Stimulated activated CD4-positive, alpha-beta T cell treated with anti-CD3 and anti-CD28 coated beads, TNF-alpha, amount 100 ng/mL, for 48 hours (primary cell): ENCODE results near the gene ADAM12.

ENCODE experiments used
- DNase-seq, 3 donors: peaks; one replicate each; pipeline ENCODE4 v3.0.0-alpha.2; 2020; ENCODE audit warnings: low read depth in 3 of 3

ADAM12 gene

GRCh38 chr10:126083009-126083408, 305.3 kb downstream of the ADAM12 start:
- no peak for DNase-seq

- DNase-seq, result no peak
Measured at GRCh38 chr10:126081841-126082466, 306.3 kb downstream of the ADAM12 start.

GRCh38 chr10:126080879-126081411, 307.3 kb downstream of the ADAM12 start:
- no peak for DNase-seq

- no peak for DNase-seq
Measured at GRCh38 chr10:126080291-126080825, 307.9 kb downstream of the ADAM12 start.

GRCh38 chr10:126075009-126075408, 313.3 kb downstream of the ADAM12 start:
- DNase-seq, result no peak

- no peak for DNase-seq
Measured at GRCh38 chr10:126074291-126074690, 314.0 kb downstream of the ADAM12 start.

- DNase-seq, result no peak
Measured at GRCh38 chr10:126073606-126074005, 314.7 kb downstream of the ADAM12 start.

GRCh38 chr10:126072622-126073021, 315.7 kb downstream of the ADAM12 start:
- DNase-seq, result no peak

GRCh38 chr10:126070476-126071215, 317.6 kb downstream of the ADAM12 start:
- no peak for DNase-seq

- DNase-seq, result no peak
Measured at GRCh38 chr10:126068322-126068721, 320.0 kb downstream of the ADAM12 start.

GRCh38 chr10:126066456-126066855, 321.8 kb downstream of the ADAM12 start:
- no peak for DNase-seq

- DNase-seq, result no peak
Measured at GRCh38 chr10:126065751-126066377, 322.4 kb downstream of the ADAM12 start.

- no peak for DNase-seq
Measured at GRCh38 chr10:126064512-126064911, 323.8 kb downstream of the ADAM12 start.

GRCh38 chr10:126063353-126063791, 324.9 kb downstream of the ADAM12 start:
- DNase-seq, result no peak

GRCh38 chr10:126062131-126063032, 325.9 kb downstream of the ADAM12 start:
- DNase-seq, result no peak

- DNase-seq, result no peak
Measured at GRCh38 chr10:126061526-126061925, 326.8 kb downstream of the ADAM12 start.

- DNase-seq, result no peak
Measured at GRCh38 chr10:126060261-126060931, 327.9 kb downstream of the ADAM12 start.

GRCh38 chr10:126059076-126059826, 329.0 kb downstream of the ADAM12 start:
- no peak for DNase-seq

GRCh38 chr10:126058507-126058906, 329.8 kb downstream of the ADAM12 start:
- no peak for DNase-seq

GRCh38 chr10:126058104-126058503, 330.2 kb downstream of the ADAM12 start:
- no peak for DNase-seq
